Body of pancreas (tissue), 4 donors: Measurements from ENCODE around the gene COX19.

Experiments
- CTCF ChIP-seq, 7 experiments: fragments of 450-650 bp in 4 of 7; fragments of 200-600 bp in 3 of 7; sonication (generic) in 3 of 7; IDR thresholded peaks; one replicate each; pipeline ENCODE4 v1.5.1; 2016 to 2019; ENCODE audit warnings: antibody characterized with exemption in 7 of 7
- POLR2A ChIP-seq, 3 donors: fragments of 450-650 bp; IDR thresholded peaks; one replicate each; pipeline ENCODE4 v1.6.1; 2016; ENCODE audit warnings: antibody characterized with exemption in 3 of 3, mild to moderate bottlenecking in 2 of 3

- TF ChIP-seq CTCF (IDR thresholded peaks at IDR 0.05) (no peak), POLR2A (IDR thresholded peaks at IDR 0.05) (no peak)
Observed at GRCh38 chr7:1019255-1019785, 44.0 kb upstream of the COX19 start.
